HG03521 (cell line): ENCODE results near the gene RNGTT.
A peak's percentile ranks its signal among the peaks of the same experiment; 100 is the strongest.
"Not testable (repeated sequence)": the region's sequence is repeated elsewhere in the genome, so short reads cannot be mapped to it uniquely, and the experiment has no call there.

Experiments
- ATAC-seq: cut with Tn5 transposase; IDR thresholded peaks from one replicate; pipeline ENCODE4 v1.9.1; 2021; ENCODE audit warnings: mild to moderate bottlenecking, moderate library complexity; ENCODE audit not compliant: unreplicated experiment

RNGTT gene

GRCh38 chr6:88823998-88824397 lies 139.4 kb downstream of the RNGTT start:
- ATAC-seq, result no peak

DNA sequence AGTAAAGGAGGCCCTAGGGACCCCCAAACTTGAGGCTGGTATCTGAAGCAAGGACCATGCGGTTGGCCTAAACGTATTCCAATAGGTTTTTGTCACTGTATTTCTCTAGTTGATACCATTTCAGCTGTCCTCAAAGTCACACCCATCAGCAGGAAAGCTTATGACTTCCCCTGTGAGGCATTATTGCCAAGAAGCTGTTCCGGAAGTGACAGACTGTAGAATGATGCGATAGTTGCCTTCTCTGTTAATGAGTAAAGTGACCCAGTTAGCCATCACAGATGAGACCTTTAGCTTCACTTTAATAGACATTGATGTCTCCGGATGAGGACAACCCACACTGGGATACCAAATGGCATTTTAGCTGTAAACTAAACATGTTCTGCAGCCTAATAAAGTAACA lies 147.9 kb downstream of the RNGTT start:
- ATAC-seq, result no peak

DNA sequence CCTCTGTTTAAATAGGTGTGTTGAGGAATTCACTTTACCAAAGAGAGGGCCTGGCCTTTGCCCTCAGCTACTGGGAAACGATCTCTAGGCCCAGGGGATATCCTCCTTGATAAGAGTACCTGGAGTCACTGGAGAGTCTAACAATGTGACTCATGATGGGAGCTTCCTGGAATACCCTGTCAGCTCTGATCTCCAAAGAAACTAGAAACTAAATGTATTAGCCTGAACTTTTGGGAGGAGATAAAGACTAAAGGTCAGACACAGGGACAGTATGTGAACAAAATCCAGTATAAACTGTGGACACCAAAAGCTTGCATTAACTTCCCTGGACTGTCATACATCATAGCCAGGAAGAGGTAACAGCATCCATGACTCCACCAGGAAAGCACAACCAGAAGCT lies 148.5 kb downstream of the RNGTT start:
- no peak for ATAC-seq

- no peak for ATAC-seq
These were observed 150.4 kb downstream of the RNGTT start for GRCh38 chr6:88813045-88813444.

DNA sequence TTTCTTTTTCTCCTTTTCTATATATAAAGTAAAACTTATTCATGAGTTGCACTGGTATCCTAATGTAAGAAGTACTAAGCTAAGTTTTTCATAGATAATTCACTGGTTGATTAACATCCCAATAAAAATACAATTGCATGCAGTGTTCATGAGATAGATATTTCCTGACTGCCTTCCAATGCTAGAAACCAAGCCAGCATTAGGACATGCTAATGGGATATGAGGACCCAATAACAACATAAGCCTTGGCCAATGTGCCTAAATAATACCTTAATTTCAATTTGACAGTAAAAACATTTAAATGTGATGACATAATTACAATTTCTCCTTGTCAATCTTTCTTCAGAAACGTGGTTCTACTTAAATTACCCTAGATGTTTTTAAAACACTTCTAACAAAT lies 152.7 kb downstream of the RNGTT start:
- ATAC-seq, result no peak

DNA sequence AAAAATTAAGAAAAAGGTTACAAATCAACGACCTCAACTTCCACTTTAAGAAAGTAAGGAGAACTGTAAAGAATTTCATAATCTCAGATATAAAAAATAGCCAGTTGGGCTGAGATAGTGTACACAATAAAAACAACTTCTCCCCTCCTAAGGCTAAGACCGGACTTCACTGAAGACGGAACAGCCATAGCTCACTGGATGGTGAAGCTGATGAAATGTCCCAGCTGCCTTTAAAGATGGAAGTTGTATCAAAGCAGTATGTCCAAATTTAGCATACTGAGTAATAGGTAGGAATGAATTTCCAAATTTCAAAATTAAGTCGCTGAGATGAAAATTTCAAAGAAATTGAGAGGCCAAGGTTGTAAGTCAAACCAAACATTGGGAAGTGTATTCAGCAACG lies 153.3 kb downstream of the RNGTT start:
- no peak for ATAC-seq

DNA sequence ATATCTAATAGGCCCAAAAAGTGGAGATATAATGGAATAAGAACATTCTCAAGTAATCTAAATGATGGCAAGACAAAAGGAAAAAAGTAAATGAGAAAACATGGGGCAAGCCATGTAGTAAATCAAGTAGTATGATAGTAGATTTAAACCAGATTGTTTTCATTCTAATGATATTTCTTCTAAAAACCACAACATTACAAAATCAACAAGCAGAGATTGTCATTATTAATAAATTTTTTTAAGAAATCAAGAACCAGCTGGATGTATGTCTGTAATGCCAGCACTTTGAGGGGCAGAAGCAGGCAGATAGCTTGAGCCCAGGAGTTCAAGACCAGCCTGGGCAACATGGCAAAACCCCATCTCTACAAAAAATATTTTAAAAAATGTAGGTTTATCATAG lies 155.0 kb downstream of the RNGTT start:
- ATAC-seq, result no peak

DNA sequence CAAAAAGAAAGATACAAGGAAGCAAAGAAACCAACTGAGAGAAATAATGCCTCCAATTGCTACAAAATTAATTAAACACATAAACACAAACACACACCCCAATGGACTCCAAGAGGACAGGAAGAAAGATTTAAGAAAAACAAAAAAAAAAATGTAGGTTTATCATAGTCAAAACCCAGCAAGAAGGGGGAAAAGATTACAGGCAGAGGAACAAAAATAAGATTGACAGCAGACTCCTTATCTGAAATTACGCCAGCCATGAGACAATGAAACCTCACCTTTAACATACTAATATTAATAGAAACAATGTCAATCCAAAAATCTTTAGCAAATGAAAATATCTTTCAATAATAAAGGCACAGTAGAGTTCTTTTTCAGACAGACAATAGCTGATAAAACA lies 155.8 kb downstream of the RNGTT start:
- ATAC-seq, result no peak

- no peak for ATAC-seq
These were observed 156.7 kb downstream of the RNGTT start for GRCh38 chr6:88806728-88807127.

DNA sequence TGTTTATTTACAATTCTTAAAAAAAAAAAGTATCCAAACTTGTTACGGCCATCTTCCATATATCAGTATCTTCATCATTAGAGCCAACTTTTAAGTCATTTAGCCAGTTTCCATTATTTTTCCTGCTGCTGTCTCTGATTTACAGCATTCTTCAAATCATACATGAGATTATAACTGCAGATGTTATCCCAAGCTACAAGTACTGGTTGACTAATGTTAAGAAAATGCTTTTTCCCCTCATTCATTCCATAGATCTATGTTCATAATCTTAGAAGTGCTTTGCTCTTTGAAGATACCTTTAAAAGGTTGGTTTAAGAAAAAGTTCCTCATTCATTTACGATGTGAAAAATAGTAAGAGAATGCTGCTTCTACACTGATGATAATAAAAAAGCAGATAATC lies 158.7 kb downstream of the RNGTT start:
- no peak for ATAC-seq

GRCh38 chr6:88785478-88785877 lies 177.9 kb downstream of the RNGTT start:
- no peak for ATAC-seq

DNA sequence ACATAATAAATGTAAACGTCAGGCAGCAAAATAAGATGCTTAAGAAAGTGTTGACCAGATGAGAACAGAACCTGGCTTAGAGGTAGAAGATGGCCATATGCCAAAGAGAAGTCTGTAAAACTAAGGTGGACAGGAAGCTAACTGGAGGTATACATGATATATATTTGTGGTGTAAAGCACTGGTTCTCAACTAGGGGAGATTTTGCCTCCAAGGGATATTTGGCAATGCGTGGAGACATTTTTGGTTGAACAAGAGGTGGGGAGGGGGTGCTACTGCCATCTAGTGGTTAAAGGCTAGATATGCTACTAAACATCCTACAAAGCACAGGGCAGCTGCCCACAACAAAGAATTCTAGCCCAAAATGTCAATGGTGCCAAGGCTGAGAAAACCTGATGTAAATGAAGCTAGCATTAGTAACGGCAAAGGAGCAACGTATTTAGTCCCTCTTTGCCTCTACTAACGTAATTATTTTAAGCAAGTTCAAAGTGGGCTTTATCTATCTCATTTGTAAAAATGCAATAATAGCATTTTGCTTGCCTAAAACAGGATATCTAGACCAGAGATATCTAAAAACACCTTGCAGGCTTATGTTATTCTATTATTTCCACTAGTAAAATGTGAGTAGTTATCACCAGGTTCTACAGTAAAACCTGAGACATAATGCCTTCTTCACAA lies 182.6 kb downstream of the RNGTT start:
- no peak for ATAC-seq

GRCh38 chr6:88775866-88776571 lies 187.4 kb downstream of the RNGTT start:
- no peak for ATAC-seq

GRCh38 chr6:88768114-88768513 lies 195.3 kb downstream of the RNGTT start:
- ATAC-seq, result not testable (repeated sequence)

DNA sequence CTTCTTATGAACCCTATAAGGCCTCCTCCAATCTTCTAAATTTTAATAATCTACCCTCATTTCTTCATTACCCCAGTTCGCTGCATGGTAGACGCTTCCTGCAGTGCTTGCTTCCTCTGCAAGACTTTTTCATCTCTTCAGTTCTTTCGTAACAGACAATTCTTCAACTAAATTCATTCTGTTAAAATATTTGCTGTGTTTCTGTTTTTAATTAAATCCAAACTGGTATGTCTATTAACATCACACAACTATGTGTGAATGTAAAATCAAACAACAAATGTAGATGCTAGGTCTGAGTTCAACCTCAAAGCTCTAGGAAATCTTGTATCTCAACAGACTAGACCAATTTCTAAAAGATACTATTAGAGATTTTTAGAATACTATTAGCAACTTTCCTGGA lies 199.3 kb downstream of the RNGTT start:
- ATAC-seq, result no peak

- ATAC-seq, result no peak
These were observed 200.3 kb downstream of the RNGTT start for GRCh38 chr6:88763160-88763559.

DNA sequence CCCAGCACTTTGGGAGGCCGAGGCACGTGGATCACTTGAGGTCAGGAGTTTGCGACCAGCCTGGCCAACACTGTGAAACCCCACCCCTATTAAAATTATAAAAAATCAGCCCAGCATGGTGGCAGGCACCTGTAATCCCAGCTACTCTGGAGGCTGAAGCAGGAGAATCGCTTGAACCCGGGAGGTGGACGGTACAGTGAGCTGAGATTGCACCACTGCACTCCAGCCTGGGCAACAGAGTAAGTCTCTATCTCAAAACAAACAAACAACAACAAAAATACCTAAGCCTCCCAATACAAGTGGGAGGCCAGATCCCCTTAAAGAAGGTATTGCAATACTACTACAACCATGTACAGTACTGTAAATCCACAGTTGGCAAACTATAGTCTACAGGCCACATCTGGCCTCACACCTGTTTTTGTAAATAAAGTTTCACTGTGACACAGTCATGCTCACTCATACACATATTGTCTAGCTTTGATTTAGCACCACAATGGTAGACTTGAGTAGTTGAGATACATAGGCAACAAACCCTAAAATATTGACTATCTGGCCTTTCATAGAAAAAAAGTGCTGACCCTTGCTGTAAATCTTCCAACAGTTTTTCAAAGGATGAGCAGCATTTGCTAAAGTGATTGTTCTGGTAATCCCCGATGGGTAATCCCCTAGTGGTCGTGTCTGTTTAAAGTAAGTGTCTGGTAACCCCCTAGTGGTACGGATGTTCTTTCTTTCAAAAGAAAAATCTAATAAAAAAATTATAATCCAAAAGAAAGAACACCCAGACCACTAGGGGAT lies 202.0 kb downstream of the RNGTT start:
- peak; percentile 64 for ATAC-seq

DNA sequence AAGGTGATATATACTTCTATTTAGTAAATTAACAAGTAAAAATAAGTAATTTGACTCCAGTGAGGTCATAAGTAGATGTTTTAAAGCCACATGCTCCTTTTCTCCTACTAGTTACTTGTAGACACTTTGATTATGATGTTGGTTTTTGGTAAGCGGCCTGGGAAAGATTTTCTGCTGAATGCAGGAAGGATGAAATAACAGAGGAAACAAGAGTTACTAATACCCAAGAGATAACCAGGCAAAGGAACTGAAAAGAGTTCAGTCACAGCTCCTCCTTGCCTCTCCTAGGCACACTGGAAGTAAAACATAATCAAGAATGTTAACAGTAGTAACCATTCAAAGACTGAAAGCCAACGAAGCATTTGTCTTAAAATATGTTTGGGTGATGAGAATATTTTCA lies 203.3 kb downstream of the RNGTT start:
- no peak for ATAC-seq

DNA sequence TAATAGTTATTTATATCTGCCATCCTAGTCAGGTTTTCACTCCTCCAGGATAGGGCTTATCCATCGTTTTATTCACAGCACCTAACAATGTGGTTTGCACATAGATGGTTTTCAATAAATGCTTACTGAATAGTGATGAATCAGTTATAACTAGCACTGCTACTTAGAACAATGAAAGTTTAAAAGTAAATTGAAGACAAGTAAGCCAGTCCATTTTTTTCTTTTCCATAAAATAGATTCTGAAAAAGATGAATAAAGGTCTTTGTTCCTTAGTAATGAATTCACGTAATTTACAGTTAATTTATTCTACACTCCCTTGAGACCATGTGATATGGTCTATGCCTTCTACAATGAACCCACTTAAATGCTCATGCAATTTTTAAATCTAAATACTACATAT lies 212.5 kb downstream of the RNGTT start:
- ATAC-seq, result no peak

DNA sequence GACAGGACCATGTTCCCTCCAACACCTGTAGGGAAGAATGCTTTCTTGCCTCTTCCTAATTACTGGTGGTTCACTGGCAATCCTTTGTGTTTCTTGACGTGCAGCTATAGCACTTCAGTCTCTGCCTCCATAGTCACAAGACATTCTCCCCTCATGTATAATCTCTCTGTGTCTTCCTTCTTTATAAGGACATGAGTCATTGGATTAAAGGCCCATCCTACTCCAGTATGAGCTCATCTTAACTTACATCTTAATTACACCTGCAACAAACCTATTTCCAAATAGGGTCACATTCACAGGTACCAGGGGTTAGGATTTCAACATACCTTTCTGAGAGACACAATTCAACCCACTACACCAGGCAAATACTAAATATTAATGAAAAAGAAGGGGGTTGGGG lies 213.6 kb downstream of the RNGTT start:
- ATAC-seq, result no peak

GRCh38 chr6:88748141-88748540 lies 215.3 kb downstream of the RNGTT start:
- no peak for ATAC-seq

DNA sequence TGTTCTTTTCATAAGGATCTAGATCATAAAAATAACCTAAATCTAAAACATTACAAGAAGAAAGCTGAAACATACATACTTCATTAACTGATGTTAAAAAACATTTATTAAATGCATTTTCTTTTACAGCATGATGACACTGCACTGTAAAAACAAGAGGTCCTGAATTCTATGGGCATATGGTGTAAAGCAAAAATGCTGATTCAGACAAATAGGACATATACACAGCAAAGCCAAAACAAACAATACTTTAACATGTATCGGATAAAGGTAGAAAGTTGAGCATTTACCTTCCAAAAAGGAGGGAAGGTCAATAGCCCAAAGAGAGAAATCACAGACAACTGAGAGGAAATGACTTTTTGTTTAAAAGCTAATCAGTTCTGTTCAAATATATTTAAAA lies 221.5 kb downstream of the RNGTT start:
- no peak for ATAC-seq
